GM19467 (cell line): ENCODE data around the gene ZNF775.
"Not testable (repeated sequence)": the region's sequence is repeated elsewhere in the genome, so short reads cannot be mapped to it uniquely, and the experiment has no call there.

Experiments used
- ATAC-seq: cut with Tn5 transposase; IDR thresholded peaks from one replicate; pipeline ENCODE4 v1.9.1; 2021; ENCODE audit warnings: mild to moderate bottlenecking, moderate library complexity; ENCODE audit not compliant: unreplicated experiment

ZNF775 gene

GRCh38 chr7:150380463-150380862 is 1.3 kb downstream of the ZNF775 start:
- ATAC-seq: no peak

GRCh38 chr7:150381096-150381495 is 2.0 kb downstream of the ZNF775 start:
- ATAC-seq: no peak

GRCh38 chr7:150381785-150382122 is 2.6 kb downstream of the ZNF775 start:
- ATAC-seq: no peak

GRCh38 chr7:150382123-150382843 is 3.2 kb downstream of the ZNF775 start:
- no peak for ATAC-seq

- ATAC-seq: no peak
Measured at GRCh38 chr7:150382844-150383225, 3.7 kb downstream of the ZNF775 start.

GRCh38 chr7:150383710-150384397 is 4.7 kb downstream of the ZNF775 start:
- no peak for ATAC-seq

GRCh38 chr7:150384406-150385301 is 5.5 kb downstream of the ZNF775 start:
- no peak for ATAC-seq

- ATAC-seq: no peak
Measured at GRCh38 chr7:150385302-150385723, 6.2 kb downstream of the ZNF775 start.

- ATAC-seq: not testable (repeated sequence)
Measured at GRCh38 chr7:150385884-150386283, 6.8 kb downstream of the ZNF775 start.

- ATAC-seq: no peak
Measured at GRCh38 chr7:150388306-150388705, 9.2 kb downstream of the ZNF775 start.

- ATAC-seq: no peak
Measured at GRCh38 chr7:150388709-150389531, 9.8 kb downstream of the ZNF775 start.

- ATAC-seq: no peak
Measured at GRCh38 chr7:150389532-150389816, 10.3 kb downstream of the ZNF775 start.

- no peak for ATAC-seq
Measured at GRCh38 chr7:150390205-150390604, 11.1 kb downstream of the ZNF775 start.

- ATAC-seq: no peak
Measured at GRCh38 chr7:150393325-150393724, 14.2 kb downstream of the ZNF775 start.

- no peak for ATAC-seq
Measured at GRCh38 chr7:150396426-150396825, 17.3 kb downstream of the ZNF775 start.

- ATAC-seq: no peak
Measured at GRCh38 chr7:150396851-150397260, 17.7 kb downstream of the ZNF775 start.

GRCh38 chr7:150397346-150398107 is 18.4 kb downstream of the ZNF775 start:
- ATAC-seq: no peak

GRCh38 chr7:150398108-150398964 is 19.2 kb downstream of the ZNF775 start:
- ATAC-seq: no peak

GRCh38 chr7:150398965-150399320 is 19.8 kb downstream of the ZNF775 start:
- no peak for ATAC-seq
